HepG2 (cell line): ENCODE measurements around the gene GPRIN2. TPM values are rescaled to one million over a fixed set of nuclear protein-coding genes. Genes with fewer than 3 reads are reported as not detected.

ENCODE experiments used
- MATR3 ChIP-seq: sonication (generic); formaldehyde crosslinking; IDR thresholded peaks from 2 replicates; pipeline ENCODE4 v1.4.0; 2020; ENCODE audit warnings: missing genetic modification reagents
- PLRG1 ChIP-seq: fragments of 450-650 bp; conservative IDR thresholded peaks from 2 replicates; pipeline ENCODE4 v1.6.1; 2016
- RAD51 ChIP-seq: fragments of 450-650 bp; IDR thresholded peaks from 2 replicates; pipeline ENCODE4 v1.6.1; 2016; ENCODE audit warnings: borderline replicate concordance
- polyA plus RNA-seq, 8 experiments: library from polyadenylated mRNA; depleted of rRNA in 3 of 8; stranded (reverse) in 7 of 8; unstranded in 1 of 8; fragments of >200 nt; fragmentation: Illumina TruSeq in 4 of 8; extraction: Trizol in 4 of 8; gene quantifications; 2 replicates each; pipeline versions ENCODE4 v1.2.1 to v1.2.3, GENCODE V29; 2011 to 2016; ENCODE audit warnings: low read depth in 4 of 8, missing spikeins in 1 of 8, mixed read lengths in 1 of 8; ENCODE audit not compliant: insufficient read depth in 1 of 8
- total RNA-seq, 5 experiments: library from RNA; depleted of rRNA; stranded (reverse); fragments of >200 nt; fragmentation: Illumina TruSeq; extraction: Trizol; gene quantifications; 2 replicates each; pipeline ENCODE4 v1.2.3, GENCODE V29; 2016; ENCODE audit warnings: low read depth in 1 of 5
- TF ChIP-seq, protein P1 (sequence below), 2 experiments: fragments of 450-650 bp in 1 of 2; sonication (generic) in 1 of 2; formaldehyde crosslinking in 1 of 2; IDR thresholded peaks; 2 replicates each; pipeline versions ENCODE4 v1.6.1 to v1.8.0; 2016 to 2022; ENCODE audit warnings: antibody characterized with exemption in 1 of 2, mild to moderate bottlenecking in 1 of 2, missing genetic modification reagents in 1 of 2

Gene GPRIN2
- total and polyA plus RNA-seq, 2 of the 13 experiments (the other 11 are each of a cell fraction or from before 2014, with no cell fraction given), result not detected

- TF ChIP-seq, protein P1, sequence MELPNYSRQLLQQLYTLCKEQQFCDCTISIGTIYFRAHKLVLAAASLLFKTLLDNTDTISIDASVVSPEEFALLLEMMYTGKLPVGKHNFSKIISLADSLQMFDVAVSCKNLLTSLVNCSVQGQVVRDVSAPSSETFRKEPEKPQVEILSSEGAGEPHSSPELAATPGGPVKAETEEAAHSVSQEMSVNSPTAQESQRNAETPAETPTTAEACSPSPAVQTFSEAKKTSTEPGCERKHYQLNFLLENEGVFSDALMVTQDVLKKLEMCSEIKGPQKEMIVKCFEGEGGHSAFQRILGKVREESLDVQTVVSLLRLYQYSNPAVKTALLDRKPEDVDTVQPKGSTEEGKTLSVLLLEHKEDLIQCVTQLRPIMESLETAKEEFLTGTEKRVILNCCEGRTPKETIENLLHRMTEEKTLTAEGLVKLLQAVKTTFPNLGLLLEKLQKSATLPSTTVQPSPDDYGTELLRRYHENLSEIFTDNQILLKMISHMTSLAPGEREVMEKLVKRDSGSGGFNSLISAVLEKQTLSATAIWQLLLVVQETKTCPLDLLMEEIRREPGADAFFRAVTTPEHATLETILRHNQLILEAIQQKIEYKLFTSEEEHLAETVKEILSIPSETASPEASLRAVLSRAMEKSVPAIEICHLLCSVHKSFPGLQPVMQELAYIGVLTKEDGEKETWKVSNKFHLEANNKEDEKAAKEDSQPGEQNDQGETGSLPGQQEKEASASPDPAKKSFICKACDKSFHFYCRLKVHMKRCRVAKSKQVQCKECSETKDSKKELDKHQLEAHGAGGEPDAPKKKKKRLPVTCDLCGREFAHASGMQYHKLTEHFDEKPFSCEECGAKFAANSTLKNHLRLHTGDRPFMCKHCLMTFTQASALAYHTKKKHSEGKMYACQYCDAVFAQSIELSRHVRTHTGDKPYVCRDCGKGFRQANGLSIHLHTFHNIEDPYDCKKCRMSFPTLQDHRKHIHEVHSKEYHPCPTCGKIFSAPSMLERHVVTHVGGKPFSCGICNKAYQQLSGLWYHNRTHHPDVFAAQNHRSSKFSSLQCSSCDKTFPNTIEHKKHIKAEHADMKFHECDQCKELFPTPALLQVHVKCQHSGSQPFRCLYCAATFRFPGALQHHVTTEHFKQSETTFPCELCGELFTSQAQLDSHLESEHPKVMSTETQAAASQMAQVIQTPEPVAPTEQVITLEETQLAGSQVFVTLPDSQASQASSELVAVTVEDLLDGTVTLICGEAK (IDR thresholded peaks at IDR 0.05), result peak; percentile 3; the same call in 1 of the 2 replicates
- TF ChIP-seq, protein P1 (CRISPR knock-in tag; IDR thresholded peaks at IDR 0.05), result no peak
- TF ChIP-seq RAD51 (peak; percentile 34; the same call in 1 of the 2 replicates), MATR3 (CRISPR knock-in tag) (no peak), PLRG1 (peak; percentile 29; the same call in 1 of the 2 replicates)
- TF ChIP-seq, all 625 proteins: peak for 14
Measured at GRCh38 chr10:46525824-46526681, 30.4 kb downstream of the GPRIN2 start (continued).
